KOPT-K1 (cell line): ENCODE measurements around the gene CACNB4.
A peak's percentile ranks its signal among the peaks of the same experiment; 100 is the strongest.

Source experiments
- H3K27ac ChIP-seq: fragments of 200-600 bp; sonication (generic); 2 replicates; pipeline ENCODE4 v1.5.1; 2016; ENCODE audit warnings: antibody characterized with exemption, mild to moderate bottlenecking, low read depth, low read length; ENCODE audit not compliant: poor library complexity, severe bottlenecking
- H3K36me3 ChIP-seq: fragments of 200-600 bp; sonication (generic); 2 replicates; pipeline ENCODE4 v1.5.1; 2017; ENCODE audit warnings: antibody characterized with exemption, mild to moderate bottlenecking, low read length, moderate library complexity; ENCODE audit not compliant: insufficient read depth
- H3K9me3 ChIP-seq: fragments of 200-600 bp; sonication (generic); 2 replicates; pipeline ENCODE4 v1.5.1; 2017; ENCODE audit warnings: antibody characterized with exemption, low read length, mild to moderate bottlenecking; ENCODE audit not compliant: insufficient read depth, poor library complexity, severe bottlenecking

Gene CACNB4

DNA sequence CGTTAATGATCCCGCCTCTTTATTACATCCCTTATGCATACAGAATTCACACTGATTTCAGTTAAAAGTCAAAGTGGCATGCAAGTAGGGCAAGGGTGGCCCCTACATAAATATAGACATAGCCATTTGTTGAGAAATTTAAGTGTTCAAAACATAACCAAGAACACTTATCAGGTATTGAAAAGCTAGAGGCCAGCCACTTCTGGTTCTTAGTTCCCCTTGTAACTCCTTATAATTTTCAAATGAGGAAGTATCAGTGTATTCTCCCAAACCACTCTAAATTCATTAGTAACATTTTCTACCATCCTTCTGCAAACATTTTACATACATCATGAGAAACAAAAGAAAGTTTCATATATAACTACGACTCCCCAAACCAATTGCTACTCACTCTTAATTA is 264.9 kb downstream of the CACNB4 start:
- H3K9me3 ChIP-seq, result no peaks in the 10 kb centered on the region
- H3K36me3 ChIP-seq, result no peaks in the 10 kb centered on the region
- no peak overlapping the region for H3K27ac ChIP-seq

GRCh38 chr2:151830961-151831360 is 267.9 kb downstream of the CACNB4 start:
- Histone ChIP-seq H3K27ac (no peak overlapping the region), H3K9me3 (no peaks in the 10 kb centered on the region), H3K36me3 (no peaks in the 10 kb centered on the region)

- Histone ChIP-seq H3K9me3 (no peaks in the 10 kb centered on the region), H3K27ac (peak overlapping the region; percentile 80), H3K36me3 (no peaks in the 10 kb centered on the region)
These were observed 269.9 kb downstream of the CACNB4 start for GRCh38 chr2:151828890-151829324.

GRCh38 chr2:151828143-151828889 is 270.5 kb downstream of the CACNB4 start, which contains the start of gene ARL5A:
Gene ARL5A, minus strand, starts transcription at chr2:151828421. Its CDS starts 245 bp downstream, at chr2:151828176.
- peak within 1 kb of the TSS; percentile 80 for H3K27ac ChIP-seq
- H3K9me3 ChIP-seq, result no peaks in the 10 kb centered on the region
- H3K36me3 ChIP-seq, result no peaks in the 10 kb centered on the region

DNA sequence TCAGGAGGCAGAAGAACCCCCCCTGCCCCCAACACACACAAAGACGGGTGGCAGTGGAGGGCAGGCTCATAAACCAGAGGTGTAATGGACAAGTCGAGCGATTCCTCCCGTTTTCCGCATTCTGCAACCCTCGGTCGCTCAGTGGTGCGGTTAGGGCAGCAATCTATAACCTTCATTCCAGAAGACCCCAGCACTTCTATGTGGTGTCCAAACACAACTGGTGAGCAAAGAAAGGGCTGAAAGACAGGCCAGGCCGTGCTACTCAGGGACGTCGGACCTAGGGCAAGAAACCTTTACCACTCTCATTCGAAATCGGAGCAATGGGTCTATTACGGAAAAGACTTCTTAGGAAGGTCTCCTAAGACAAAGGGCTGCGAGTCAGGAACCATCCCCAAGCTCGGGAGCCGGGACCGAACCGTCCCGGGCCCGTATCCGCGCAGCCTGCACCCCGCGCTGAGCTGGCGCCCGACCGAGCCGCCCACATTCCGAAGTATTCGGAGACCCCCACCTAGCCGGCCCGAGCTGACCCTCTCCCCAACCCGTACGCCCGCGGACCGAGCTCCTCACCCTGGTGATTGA is 271.2 kb downstream of the CACNB4 start:
- Histone ChIP-seq H3K9me3 (no peaks in the 10 kb centered on the region), H3K27ac (peak overlapping the region; percentile 80), H3K36me3 (no peaks in the 10 kb centered on the region)

- peak overlapping the region; percentile 80 for H3K27ac ChIP-seq
- no peaks in the 10 kb centered on the region for H3K9me3 ChIP-seq
- H3K36me3 ChIP-seq, result no peaks in the 10 kb centered on the region
These were observed 272.1 kb downstream of the CACNB4 start for GRCh38 chr2:151826737-151827157.

DNA sequence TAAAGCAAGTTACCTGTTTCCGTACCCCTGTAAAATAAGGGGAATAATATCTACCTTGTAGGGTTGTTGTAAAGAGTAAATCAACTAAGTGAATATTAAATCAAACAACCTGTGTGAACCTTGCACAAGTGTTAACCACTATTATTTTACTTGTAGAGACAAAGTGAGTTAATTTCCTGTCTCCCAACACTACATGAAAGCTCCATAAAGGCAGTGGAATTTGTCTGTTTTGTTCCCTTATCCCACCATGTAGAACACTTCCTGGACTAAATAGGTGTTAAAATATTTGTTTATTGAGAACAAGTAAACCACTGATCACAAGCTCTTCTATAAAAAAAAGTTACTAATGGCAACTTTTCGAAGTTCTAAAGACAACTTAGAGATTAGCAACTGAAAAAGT is 274.0 kb downstream of the CACNB4 start:
- no peaks in the 10 kb centered on the region for H3K9me3 ChIP-seq

GRCh38 chr2:151823651-151824050 is 275.2 kb downstream of the CACNB4 start:
- no peaks in the 10 kb centered on the region for H3K9me3 ChIP-seq
- H3K27ac ChIP-seq, result no peak overlapping the region
- peaks cover 6% of the 10 kb centered on the region for H3K36me3 ChIP-seq

More for the DNA sequence above, 274.0 kb downstream of the CACNB4 start:
- Histone ChIP-seq H3K36me3 (peaks cover under 1% of the 10 kb centered on the region; the same call in 1 of the 2 replicates), H3K27ac (no peak overlapping the region)

DNA sequence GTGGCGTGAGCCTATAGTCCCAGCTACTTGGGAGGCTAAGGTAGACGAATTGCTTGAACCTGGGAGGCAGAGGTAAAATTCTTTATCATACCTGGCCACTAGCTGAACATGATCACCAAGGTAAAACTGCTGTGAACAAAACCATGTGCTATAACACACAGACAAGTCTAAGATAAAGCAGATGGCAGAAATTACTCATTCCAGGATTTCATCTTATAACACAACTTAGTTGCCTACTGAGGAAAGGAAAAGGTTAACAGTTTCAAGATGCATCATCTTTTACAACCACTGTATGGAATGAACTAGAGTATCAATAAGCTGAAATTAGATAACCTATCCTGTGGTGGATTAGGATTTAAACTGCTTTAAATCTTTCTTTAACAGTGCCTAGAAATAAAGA is 278.9 kb downstream of the CACNB4 start:
- Histone ChIP-seq H3K9me3 (no peaks in the 10 kb centered on the region), H3K27ac (no peak overlapping the region), H3K36me3 (peaks cover 28% of the 10 kb centered on the region)

DNA sequence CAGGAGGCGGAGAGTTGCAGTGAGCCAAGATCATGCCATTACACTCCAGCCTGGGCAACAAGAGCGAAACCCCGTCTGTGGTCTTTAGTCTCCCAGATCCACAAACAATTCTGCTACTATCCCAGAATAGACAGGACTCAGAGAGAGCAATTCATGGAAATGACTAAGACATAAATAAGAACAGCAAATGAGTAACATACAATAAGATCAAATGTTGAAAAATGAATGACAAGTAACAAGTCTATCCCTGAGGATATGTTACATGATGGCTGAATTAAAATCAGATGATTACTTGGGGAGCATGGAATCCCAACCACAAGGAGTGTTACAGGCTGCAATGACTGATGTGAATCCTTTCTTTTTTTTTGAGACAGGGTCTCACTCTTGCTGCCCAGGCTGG is 280.9 kb downstream of the CACNB4 start:
- Histone ChIP-seq H3K9me3 (no peaks in the 10 kb centered on the region), H3K36me3 (peaks cover 43% of the 10 kb centered on the region)

GRCh38 chr2:151816843-151817242 is 282.0 kb downstream of the CACNB4 start:
- H3K36me3 ChIP-seq, result peaks cover 54% of the 10 kb centered on the region
- H3K9me3 ChIP-seq, result peaks cover 3% of the 10 kb centered on the region
- no peak overlapping the region for H3K27ac ChIP-seq

More for the DNA sequence above, 280.9 kb downstream of the CACNB4 start:
- no peak overlapping the region for H3K27ac ChIP-seq

- H3K36me3 ChIP-seq, result peaks cover 60% of the 10 kb centered on the region
- no peak overlapping the region for H3K27ac ChIP-seq
- H3K9me3 ChIP-seq, result peaks cover 8% of the 10 kb centered on the region
These were observed 282.9 kb downstream of the CACNB4 start for GRCh38 chr2:151815821-151816489.

DNA sequence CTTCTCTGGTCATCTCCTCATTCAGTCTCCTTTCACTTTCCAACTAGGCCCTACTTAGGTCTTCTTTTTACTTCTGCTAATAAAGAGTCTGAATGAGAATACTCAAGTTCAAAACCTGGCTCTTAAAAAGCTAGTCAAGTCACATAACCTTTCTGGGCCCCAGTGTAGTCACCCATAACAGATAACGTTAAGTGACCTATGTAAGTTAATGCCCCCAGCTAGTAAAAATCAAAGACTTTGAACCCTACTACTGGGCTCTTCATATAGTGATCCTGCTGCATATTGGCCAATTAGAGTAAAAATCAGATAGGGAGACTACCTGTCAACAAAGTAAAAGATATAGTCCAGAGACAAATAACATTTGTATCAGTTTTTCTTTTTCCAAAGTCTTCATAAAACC is 288.4 kb downstream of the CACNB4 start:
- H3K36me3 ChIP-seq, result peaks cover 82% of the 10 kb centered on the region
- H3K27ac ChIP-seq, result no peak overlapping the region

GRCh38 chr2:151809073-151809383 is 289.8 kb downstream of the CACNB4 start:
- H3K9me3 ChIP-seq, result peaks cover 8% of the 10 kb centered on the region
- H3K36me3 ChIP-seq, result peaks cover 85% of the 10 kb centered on the region
- no peak overlapping the region for H3K27ac ChIP-seq

More for the DNA sequence above, 288.4 kb downstream of the CACNB4 start:
- peaks cover 8% of the 10 kb centered on the region for H3K9me3 ChIP-seq

GRCh38 chr2:151808258-151809072 is 290.4 kb downstream of the CACNB4 start:
- Histone ChIP-seq H3K36me3 (peaks cover 84% of the 10 kb centered on the region), H3K9me3 (peaks cover 8% of the 10 kb centered on the region), H3K27ac (no peak overlapping the region)
